GM21447 (cell line): ENCODE data around the gene FNDC7.
"Not testable (repeated sequence)": the region's sequence is repeated elsewhere in the genome, so short reads cannot be mapped to it uniquely, and the experiment has no call there.

Source experiments
- ATAC-seq: cut with Tn5 transposase; IDR thresholded peaks from one replicate; pipeline ENCODE4 v1.9.1; 2021; ENCODE audit not compliant: unreplicated experiment

Gene FNDC7

GRCh38 chr1:108712606-108713150 is at the start of gene FNDC7:
Gene FNDC7, plus strand, starts transcription at chr1:108712908. Its CDS starts 26 bp downstream, at chr1:108712934.
- ATAC-seq = no peak

- ATAC-seq = no peak
Measured at GRCh38 chr1:108663074-108663473, 49.6 kb upstream of the FNDC7 start.

- no peak for ATAC-seq
Measured at GRCh38 chr1:108664481-108664880, 48.2 kb upstream of the FNDC7 start.

- ATAC-seq = no peak
Measured at GRCh38 chr1:108665067-108665466, 47.6 kb upstream of the FNDC7 start.

- no peak for ATAC-seq
Measured at GRCh38 chr1:108665771-108666170, 46.9 kb upstream of the FNDC7 start.

GRCh38 chr1:108667422-108667821 is 45.3 kb upstream of the FNDC7 start:
- ATAC-seq = not testable (repeated sequence)

- no peak for ATAC-seq
Measured at GRCh38 chr1:108668777-108669176, 43.9 kb upstream of the FNDC7 start.

- ATAC-seq = no peak
Measured at GRCh38 chr1:108669679-108670078, 43.0 kb upstream of the FNDC7 start.

GRCh38 chr1:108670131-108670773 is 42.5 kb upstream of the FNDC7 start:
- no peak for ATAC-seq

- ATAC-seq = no peak
Measured at GRCh38 chr1:108671143-108671542, 41.6 kb upstream of the FNDC7 start.

- ATAC-seq = no peak
Measured at GRCh38 chr1:108678706-108679105, 34.0 kb upstream of the FNDC7 start.

- ATAC-seq = no peak
Measured at GRCh38 chr1:108679586-108680213, 33.0 kb upstream of the FNDC7 start.

- not testable (repeated sequence) for ATAC-seq
Measured at GRCh38 chr1:108681701-108682100, 31.0 kb upstream of the FNDC7 start.

GRCh38 chr1:108685529-108685928 is 27.2 kb upstream of the FNDC7 start:
- ATAC-seq = no peak

GRCh38 chr1:108686614-108687313 is 25.9 kb upstream of the FNDC7 start:
- ATAC-seq = no peak

GRCh38 chr1:108691128-108691941 is 21.4 kb upstream of the FNDC7 start:
- ATAC-seq = peak; percentile 1

GRCh38 chr1:108691942-108692723 is 20.6 kb upstream of the FNDC7 start, which contains the start of gene PRPF38B:
Gene PRPF38B, plus strand, starts transcription at chr1:108692310. Its CDS starts 282 bp downstream, at chr1:108692592.
- peak; percentile 90 for ATAC-seq

- peak; percentile 62 for ATAC-seq
Measured at GRCh38 chr1:108692724-108693655, 19.7 kb upstream of the FNDC7 start.

- ATAC-seq = no peak
Measured at GRCh38 chr1:108695535-108695934, 17.2 kb upstream of the FNDC7 start.
